HG03039 (cell line): ENCODE results near the gene PDZRN4.
"Not testable (repeated sequence)": the region's sequence is repeated elsewhere in the genome, so short reads cannot be mapped to it uniquely, and the experiment has no call there.

Experiments
- ATAC-seq: cut with Tn5 transposase; IDR thresholded peaks from one replicate; pipeline ENCODE4 v1.9.1; 2021; ENCODE audit warnings: mild to moderate bottlenecking, moderate library complexity; ENCODE audit not compliant: unreplicated experiment

PDZRN4 gene

GRCh38 chr12:41548926-41549325 is 360.8 kb downstream of the PDZRN4 start:
- ATAC-seq = no peak

DNA sequence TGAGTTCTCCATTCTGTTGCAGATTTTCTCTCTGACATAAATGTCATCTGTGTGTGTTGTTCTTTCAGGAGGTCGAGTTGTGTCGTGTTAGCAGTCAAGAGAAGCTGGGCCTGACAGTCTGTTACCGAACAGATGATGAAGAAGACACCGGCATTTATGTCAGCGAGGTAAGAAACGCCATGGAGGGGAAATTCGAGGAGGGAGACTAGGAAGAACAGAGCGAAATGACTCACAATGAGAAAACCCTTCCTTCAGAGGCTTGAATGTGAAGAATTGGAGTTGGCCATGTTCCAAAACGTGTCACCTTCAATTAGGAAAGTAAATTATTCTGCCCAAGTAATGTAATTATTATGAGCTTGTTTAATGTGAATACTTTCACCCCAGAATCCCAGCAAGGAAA is 364.5 kb downstream of the PDZRN4 start:
- no peak for ATAC-seq

DNA sequence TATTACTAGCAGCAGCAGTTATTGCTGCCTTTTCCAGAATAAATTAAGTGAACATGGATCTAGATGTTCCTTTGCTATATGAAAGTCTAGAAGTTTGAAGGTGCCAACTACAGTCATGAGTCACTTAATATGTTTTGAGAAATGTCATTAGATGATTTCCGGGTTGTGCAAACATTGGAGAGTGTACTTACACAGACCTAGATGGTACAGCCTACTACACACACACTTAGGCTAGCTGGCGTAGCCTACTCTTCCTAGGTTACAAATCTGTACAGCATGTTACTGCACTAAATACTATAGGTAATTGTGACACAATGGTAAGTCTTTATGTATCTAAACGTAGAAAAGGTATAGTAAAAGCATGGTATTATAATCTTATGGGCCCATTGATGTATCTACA is 368.1 kb downstream of the PDZRN4 start:
- ATAC-seq = no peak

- no peak for ATAC-seq
These were observed 369.2 kb downstream of the PDZRN4 start for GRCh38 chr12:41557344-41557743.

GRCh38 chr12:41558671-41559070 is 370.6 kb downstream of the PDZRN4 start:
- no peak for ATAC-seq

GRCh38 chr12:41563051-41563450 is 374.9 kb downstream of the PDZRN4 start:
- no peak for ATAC-seq

- ATAC-seq = no peak
These were observed 376.7 kb downstream of the PDZRN4 start for GRCh38 chr12:41564816-41565215.

DNA sequence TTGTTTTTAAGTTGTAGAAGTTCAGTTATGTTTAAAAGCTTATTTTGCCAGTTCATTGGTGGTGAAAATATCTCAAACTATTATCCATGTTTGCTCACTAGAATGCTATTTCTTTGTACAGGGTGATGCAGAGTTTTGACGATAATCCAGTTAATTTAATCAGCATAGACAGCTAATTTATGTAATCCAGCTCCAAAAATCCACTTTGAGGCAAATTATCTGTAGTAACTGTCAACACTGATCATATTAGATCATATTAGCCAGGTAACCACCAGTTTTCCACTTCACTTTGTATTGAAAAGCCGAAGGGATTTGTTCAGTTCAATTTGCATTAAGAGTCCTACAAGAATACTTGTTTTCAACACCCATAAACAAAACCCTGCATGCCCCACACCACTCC is 378.6 kb downstream of the PDZRN4 start:
- ATAC-seq = no peak

- ATAC-seq = no peak
These were observed 385.3 kb downstream of the PDZRN4 start for GRCh38 chr12:41573445-41573844.

DNA sequence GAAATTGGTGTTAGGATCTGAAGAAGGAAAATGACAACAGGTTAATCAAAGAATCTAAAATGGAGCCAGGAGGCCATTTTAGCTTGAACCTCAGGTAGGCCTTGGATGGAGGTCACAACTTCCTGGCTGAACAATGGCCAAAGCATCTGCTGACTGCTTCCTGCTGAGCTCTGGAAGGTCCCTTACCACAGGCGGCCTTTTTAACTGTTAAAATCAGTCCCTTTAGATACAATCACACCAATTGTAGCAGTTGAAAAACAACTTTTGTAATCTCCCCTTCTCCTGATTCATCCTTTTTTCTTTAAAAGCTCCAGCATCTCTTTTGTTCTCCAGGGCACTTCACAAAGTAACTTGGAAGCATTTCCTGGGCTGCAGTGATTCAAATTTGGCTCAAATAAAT is 388.8 kb downstream of the PDZRN4 start:
- no peak for ATAC-seq

- ATAC-seq = no peak
These were observed 389.9 kb downstream of the PDZRN4 start for GRCh38 chr12:41577995-41578394.

DNA sequence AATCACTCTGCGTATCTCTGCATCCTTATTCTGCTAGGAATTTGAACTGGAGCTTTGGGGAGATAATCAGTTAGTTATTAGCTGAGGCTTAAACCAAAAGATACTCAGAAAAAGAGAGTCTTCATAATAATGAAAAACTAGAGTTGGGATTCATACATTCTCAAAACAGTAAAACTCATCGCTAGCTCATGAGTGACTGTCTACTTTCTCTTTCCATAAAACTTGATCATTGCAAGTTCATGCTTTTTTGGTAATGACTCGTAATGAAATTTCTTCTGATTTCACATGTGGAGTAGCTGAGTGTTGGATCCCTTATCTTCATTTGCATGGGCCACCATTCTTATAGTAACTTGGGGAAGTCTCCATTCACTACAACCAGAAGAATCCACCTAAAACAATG is 397.7 kb downstream of the PDZRN4 start:
- no peak for ATAC-seq

DNA sequence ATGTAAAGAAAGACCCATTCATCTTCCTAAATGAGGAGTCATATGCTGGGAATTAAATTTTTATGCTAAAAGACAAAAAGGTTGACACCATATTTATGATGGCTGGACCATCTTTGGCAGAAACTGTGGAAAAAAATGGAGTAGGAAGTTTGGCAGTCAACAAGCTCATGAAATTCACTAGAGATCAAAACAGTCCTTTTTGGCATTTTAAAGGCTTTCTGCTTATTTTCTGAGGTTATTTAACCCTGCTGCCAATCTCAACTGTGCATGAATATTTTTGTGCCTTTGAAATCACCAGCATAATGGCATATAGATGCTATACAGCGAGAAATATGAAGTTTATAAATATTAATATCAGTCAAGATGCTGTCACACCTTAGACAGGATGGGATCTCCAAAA is 399.5 kb downstream of the PDZRN4 start:
- ATAC-seq = no peak

GRCh38 chr12:41589878-41590277 is 401.8 kb downstream of the PDZRN4 start:
- ATAC-seq = no peak

DNA sequence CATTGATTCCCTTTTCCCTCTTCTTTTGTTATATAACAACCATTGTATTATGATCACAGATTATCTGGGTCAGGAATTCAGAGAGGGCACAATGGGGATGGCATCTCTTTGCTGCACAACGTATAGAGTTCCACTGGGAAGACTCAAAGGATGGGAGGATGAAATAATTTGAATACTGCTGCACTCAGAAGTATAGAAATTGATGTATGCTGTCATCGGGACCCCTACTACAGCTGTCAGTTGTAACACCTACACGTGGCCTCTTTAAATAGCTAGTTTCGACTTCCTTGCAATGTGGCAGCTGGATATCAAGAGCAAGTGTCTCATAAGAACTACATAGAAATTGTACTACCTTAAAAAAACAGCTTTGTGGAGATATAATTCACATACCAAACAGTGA is 408.1 kb downstream of the PDZRN4 start:
- ATAC-seq = no peak

- ATAC-seq = no peak
These were observed 416.7 kb downstream of the PDZRN4 start for GRCh38 chr12:41604830-41605229.

DNA sequence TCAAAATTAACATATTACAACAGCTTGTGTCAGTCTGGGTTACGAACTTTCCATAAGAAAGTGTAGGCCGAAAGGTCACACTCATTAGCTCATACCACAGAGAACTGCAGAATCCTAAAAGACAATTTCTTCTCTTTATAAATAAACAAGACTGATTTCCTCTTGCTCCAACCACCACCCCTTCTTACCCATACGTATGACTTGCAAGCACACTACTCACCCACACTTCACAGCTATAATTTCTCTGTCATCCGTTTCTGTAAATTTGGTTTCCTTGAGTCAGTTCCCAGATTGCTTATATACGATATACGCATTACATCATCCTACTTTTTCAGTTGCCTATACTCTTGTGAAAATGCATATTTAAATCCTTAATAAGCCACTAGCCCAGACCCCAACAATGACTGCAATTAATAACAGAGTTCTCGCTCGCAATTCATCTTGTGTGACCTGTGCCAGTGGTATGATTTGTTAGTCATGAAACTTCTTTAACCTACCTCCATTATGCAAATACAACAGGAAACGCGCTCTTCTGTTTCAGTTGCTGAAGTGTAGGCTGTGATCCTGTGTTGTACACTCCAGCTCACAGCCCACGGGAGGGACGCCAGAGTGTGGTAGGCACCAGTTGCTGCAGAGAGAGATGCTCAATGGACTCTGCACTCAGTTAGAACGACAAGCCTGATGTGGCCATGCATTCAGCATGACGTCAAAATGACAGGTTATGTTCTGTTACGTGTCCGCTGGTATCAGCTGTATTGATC is 417.6 kb downstream of the PDZRN4 start:
- ATAC-seq = peak; percentile 73

DNA sequence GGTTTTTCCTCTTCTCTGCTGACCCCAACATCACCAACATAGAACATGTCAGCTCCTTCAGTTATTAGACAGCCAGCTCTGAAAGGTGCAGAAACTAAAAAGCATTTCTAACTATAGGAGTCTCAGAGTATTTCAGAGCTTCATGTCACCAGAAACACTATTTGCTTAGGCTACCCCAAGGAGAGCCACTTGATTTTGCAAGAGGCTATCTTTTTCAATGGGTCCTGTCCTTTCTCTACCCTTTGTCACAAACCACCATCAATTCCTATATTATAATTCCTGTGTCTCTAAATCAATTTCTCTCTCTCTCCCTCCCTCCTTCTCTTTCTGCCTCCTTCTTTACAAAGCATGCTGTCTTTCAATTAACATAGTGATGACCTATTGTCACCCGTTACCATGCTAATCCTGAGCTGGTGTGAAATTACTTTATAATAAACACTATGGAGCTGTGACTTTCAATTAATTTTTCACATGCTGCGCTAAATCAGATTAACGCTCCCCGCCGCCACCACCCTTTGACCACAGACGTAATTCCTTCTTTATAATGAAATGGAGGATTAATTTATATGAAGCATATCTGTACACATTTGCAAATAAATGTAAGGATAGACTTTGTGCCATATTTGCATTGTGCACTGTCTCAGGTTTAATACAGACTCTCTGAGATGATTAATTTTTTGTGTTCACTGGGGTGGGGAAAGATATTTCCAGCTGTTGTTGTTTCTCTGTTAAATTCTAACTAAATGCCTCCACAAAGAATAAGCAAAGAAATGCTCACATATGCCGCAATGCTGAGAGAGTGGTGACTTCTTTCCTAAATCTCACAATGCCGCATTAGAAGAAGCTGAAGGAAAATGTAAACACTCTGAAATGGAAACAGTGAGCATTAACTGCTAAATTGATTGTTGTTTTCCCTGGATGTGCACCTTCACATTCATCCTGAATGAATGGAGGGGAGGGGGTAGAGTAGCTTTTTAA is 418.6 kb downstream of the PDZRN4 start:
- ATAC-seq = no peak

- ATAC-seq = no peak
These were observed 424.9 kb downstream of the PDZRN4 start for GRCh38 chr12:41612892-41613557.

GRCh38 chr12:41615174-41615573 is 427.1 kb downstream of the PDZRN4 start:
- ATAC-seq = not testable (repeated sequence)

- no peak for ATAC-seq
These were observed 431.6 kb downstream of the PDZRN4 start for GRCh38 chr12:41619705-41620104.
